PC-3 (cell line): ENCODE results near the gene SLC34A1. TPM values are rescaled to one million over a fixed set of nuclear protein-coding genes. Genes with fewer than 3 reads are reported as not detected.

Experiments used
- ATAC-seq: fragments of 200-7000 bp; cut with Tn5 transposase; 2 replicates; pipeline ENCODE4 v1.9.1; 2020; ENCODE audit warnings: mild to moderate bottlenecking, moderate library complexity
- BruUV-seq: library from RNA; stranded (reverse); fragments of 400-500 nt; replicated peaks from 2 replicates; lab custom pipeline; 2021; lab: Mats Ljungman, UMichigan
- CTCF ChIA-PET: fragments of 300-600 bp; sonication (Branson Sonifier 250); formaldehyde crosslinking; loops from one replicate; lab custom pipeline; 2022; ENCODE audit warnings: antibody characterized with exemption; lab: Charles Lee
- POLR2A ChIA-PET: fragments of 300-600 bp; sonication (Branson Sonifier 250); formaldehyde crosslinking; loops from one replicate; lab custom pipeline; 2022; ENCODE audit warnings: antibody characterized with exemption; ENCODE audit not compliant: unreplicated experiment; lab: Charles Lee
- DNase-seq: peaks from one replicate; pipeline ENCODE4 v3.0.0-alpha.2; 2015
- H2AFZ ChIP-seq: fragments of 300-600 bp; sonication (generic); 2 replicates; pipeline ENCODE4 v1.6.0; 2016; ENCODE audit warnings: antibody characterized with exemption, low read length
- H3F3A ChIP-seq: fragments of 300-600 bp; sonication (generic); one replicate; pipeline ENCODE4 v1.6.0; 2017; ENCODE audit warnings: antibody characterized with exemption, low read length, control low read depth, mild to moderate bottlenecking; ENCODE audit not compliant: unreplicated experiment
- H3K27ac ChIP-seq: fragments of 300-600 bp; sonication (generic); 2 replicates; pipeline ENCODE4 v1.5.1; 2016; ENCODE audit warnings: mild to moderate bottlenecking, low read length
- H3K27me3 ChIP-seq: fragments of 300-600 bp; sonication (generic); 2 replicates; pipeline ENCODE4 v1.6.1; 2016; ENCODE audit warnings: low read length, mixed read lengths
- H3K36me3 ChIP-seq: fragments of 300-600 bp; sonication (generic); 2 replicates; pipeline ENCODE4 v1.6.1; 2016; ENCODE audit warnings: low read depth, mixed run types, low read length, mixed read lengths
- H3K4me1 ChIP-seq: fragments of 300-600 bp; sonication (generic); 2 replicates; pipeline ENCODE4 v1.5.1; 2016; ENCODE audit warnings: low read length; ENCODE audit not compliant: insufficient read depth
- H3K4me2 ChIP-seq: fragments of 300-600 bp; sonication (generic); 2 replicates; pipeline ENCODE4 v1.6.0; 2016; ENCODE audit warnings: low read length
- H3K4me3 ChIP-seq: fragments of 300-600 bp; sonication (generic); 2 replicates; pipeline ENCODE4 v1.5.1; 2016; ENCODE audit warnings: mild to moderate bottlenecking, low read length, mixed read lengths
- H3K79me2 ChIP-seq: fragments of 300-600 bp; sonication (generic); 2 replicates; pipeline ENCODE4 v1.6.1; 2017; ENCODE audit warnings: low read length, mixed read lengths
- H3K9ac ChIP-seq: fragments of 300-600 bp; sonication (generic); 2 replicates; pipeline ENCODE4 v1.6.0; 2016; ENCODE audit warnings: mild to moderate bottlenecking, low read length
- H3K9me2 ChIP-seq: fragments of 300-600 bp; sonication (generic); replicated peaks from 2 replicates; pipeline ENCODE4 v1.6.1; 2016; ENCODE audit warnings: mixed run types, low read length, mixed read lengths
- H3K9me3 ChIP-seq: fragments of 300-600 bp; sonication (generic); 2 replicates; pipeline ENCODE4 v1.6.1; 2016; ENCODE audit warnings: low read length, mixed read lengths
- H4K20me1 ChIP-seq: fragments of 300-600 bp; sonication (generic); 2 replicates; pipeline ENCODE4 v1.6.1; 2016; ENCODE audit warnings: low read length, mixed read lengths
- EZH2 ChIP-seq: fragments of 300-600 bp; sonication (generic); IDR thresholded peaks from one replicate; pipeline ENCODE4 v1.6.1; 2017; ENCODE audit warnings: antibody characterized with exemption, mild to moderate bottlenecking, low read length; ENCODE audit not compliant: unreplicated experiment
- EZH2phosphoT487 ChIP-seq: fragments of 300-600 bp; sonication (generic); IDR thresholded peaks from 2 replicates; pipeline ENCODE4 v1.6.1; 2018; ENCODE audit warnings: mild to moderate bottlenecking, antibody characterized with exemption, low read length, borderline replicate concordance
- intact Hi-C: fragments of 100-400 bp; cut with micrococcal nuclease; formaldehyde crosslinking; loops from 2 replicates; pipeline ENCODE4 v1.9.0; 2023
- total RNA-seq: library from RNA; depleted of rRNA; stranded (reverse); fragments of >200 nt; gene quantifications from 2 replicates; pipeline ENCODE4 v1.2.3, GENCODE V29; 2014
- TF ChIP-seq, protein P1 (sequence below): fragments of 300-600 bp; sonication (generic); conservative IDR thresholded peaks from 2 replicates; pipeline ENCODE4 v1.5.1; 2017; ENCODE audit warnings: antibody characterized with exemption, low read depth, mild to moderate bottlenecking, low read length

Gene SLC34A1
- total RNA-seq, 1 experiment from 2014 or later: 0.07 TPM

DNA sequence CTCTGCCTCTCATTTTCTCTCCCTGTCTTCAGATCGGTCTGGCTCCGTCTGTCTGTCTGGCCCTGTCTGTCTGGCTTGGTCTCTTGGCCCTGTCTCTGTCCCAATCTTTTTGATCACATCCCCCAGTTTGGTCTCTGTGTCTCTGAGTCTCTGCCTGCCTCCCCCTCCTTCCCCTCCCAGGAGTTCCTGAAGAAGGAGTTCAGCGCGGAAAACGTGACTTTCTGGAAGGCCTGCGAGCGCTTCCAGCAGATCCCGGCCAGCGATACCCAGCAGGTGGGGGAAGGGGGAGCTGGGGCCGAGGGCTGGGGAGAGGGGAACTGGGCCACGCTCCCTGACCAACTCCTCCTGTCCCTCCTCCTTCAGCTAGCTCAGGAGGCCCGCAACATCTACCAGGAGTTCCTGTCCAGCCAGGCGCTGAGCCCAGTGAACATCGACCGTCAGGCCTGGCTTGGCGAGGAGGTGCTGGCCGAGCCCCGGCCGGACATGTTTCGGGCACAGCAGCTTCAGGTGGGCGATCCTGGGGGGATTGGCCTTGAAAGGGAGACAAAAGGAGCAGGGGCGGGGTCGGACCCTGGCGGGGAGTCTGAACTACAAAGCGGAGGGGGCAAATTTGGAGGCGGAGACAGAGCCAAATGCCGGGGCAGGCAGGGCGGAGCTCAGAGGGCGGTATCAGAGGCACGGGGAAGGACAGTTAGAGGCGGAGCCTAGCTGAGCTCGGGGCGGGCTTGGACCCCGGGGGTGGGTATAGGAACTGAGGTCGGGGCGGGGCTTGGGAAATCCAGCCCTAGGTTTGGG, 17.5 kb upstream of the SLC34A1 start:
- ChIA-PET CTCF (no interaction called here), POLR2A (no interaction called here)
- no peaks in the 10 kb centered on the region for H3K27me3 ChIP-seq
- no peaks in the 10 kb centered on the region for H3F3A ChIP-seq
- no peaks in the 10 kb centered on the region for H4K20me1 ChIP-seq
- H2AFZ ChIP-seq: no peak overlapping the region
- no peak overlapping the region for H3K4me2 ChIP-seq
- BruUV-seq: no TSS peak
- peaks cover 17% of the 10 kb centered on the region for H3K4me1 ChIP-seq
- H3K9me2 ChIP-seq: no peaks in the 10 kb centered on the region
- intact Hi-C loops: no loop called here
- no peak for TF ChIP-seq EZH2phosphoT487
- no peak for TF ChIP-seq EZH2
- TF ChIP-seq, protein P1, sequence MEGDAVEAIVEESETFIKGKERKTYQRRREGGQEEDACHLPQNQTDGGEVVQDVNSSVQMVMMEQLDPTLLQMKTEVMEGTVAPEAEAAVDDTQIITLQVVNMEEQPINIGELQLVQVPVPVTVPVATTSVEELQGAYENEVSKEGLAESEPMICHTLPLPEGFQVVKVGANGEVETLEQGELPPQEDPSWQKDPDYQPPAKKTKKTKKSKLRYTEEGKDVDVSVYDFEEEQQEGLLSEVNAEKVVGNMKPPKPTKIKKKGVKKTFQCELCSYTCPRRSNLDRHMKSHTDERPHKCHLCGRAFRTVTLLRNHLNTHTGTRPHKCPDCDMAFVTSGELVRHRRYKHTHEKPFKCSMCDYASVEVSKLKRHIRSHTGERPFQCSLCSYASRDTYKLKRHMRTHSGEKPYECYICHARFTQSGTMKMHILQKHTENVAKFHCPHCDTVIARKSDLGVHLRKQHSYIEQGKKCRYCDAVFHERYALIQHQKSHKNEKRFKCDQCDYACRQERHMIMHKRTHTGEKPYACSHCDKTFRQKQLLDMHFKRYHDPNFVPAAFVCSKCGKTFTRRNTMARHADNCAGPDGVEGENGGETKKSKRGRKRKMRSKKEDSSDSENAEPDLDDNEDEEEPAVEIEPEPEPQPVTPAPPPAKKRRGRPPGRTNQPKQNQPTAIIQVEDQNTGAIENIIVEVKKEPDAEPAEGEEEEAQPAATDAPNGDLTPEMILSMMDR: no peak
- no peak overlapping the region for H3K9ac ChIP-seq
- no peak overlapping the region for H3K27ac ChIP-seq
- H3K9me3 ChIP-seq: no peaks in the 10 kb centered on the region
- no peaks in the 10 kb centered on the region for H3K79me2 ChIP-seq
- no peak overlapping the region for H3K4me3 ChIP-seq
- ATAC-seq: no peak
- H3K36me3 ChIP-seq: no peaks in the 10 kb centered on the region
- no peak for DNase-seq

DNA sequence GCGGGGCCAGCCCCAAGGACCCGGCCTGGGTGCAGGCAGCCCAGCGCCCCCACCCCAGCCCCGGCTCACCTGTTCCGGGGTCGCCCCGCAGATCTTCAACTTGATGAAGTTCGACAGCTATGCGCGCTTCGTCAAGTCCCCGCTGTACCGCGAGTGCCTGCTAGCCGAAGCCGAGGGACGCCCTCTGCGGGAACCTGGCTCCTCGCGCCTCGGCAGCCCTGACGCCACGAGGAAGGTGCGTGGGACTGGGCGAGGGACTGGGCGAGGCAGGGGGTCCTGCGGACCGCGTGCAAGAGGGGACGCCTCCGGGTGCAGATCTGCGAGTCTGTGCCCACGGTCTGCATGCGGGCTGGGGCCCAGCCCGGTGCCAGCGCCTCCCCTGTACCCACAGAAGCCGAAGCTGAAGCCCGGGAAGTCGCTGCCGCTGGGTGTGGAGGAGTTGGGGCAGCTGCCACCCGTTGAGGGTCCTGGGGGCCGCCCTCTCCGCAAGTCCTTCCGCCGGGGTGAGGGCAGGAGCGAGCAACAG, 16.8 kb upstream of the SLC34A1 start:
- CTCF ChIA-PET: no interaction called here
- intact Hi-C loops: no loop called here
- Histone ChIP-seq H3F3A (no peaks in the 10 kb centered on the region), H3K4me3 (no peak overlapping the region), H3K4me2 (no peak overlapping the region), H3K27ac (no peak overlapping the region), H3K79me2 (no peaks in the 10 kb centered on the region), H2AFZ (no peak overlapping the region), H4K20me1 (no peaks in the 10 kb centered on the region), H3K9ac (no peak overlapping the region), H3K9me2 (no peaks in the 10 kb centered on the region), H3K36me3 (no peaks in the 10 kb centered on the region), H3K27me3 (no peaks in the 10 kb centered on the region), H3K9me3 (no peaks in the 10 kb centered on the region), H3K4me1 (peaks cover 17% of the 10 kb centered on the region)
- no TSS peak for BruUV-seq
- POLR2A ChIA-PET: no interaction called here
- no peak for TF ChIP-seq EZH2
- TF ChIP-seq, protein P1: no peak
- TF ChIP-seq EZH2phosphoT487: no peak
- ATAC-seq (no peak), DNase-seq (no peak)
